Measurements from ENCODE around the gene BRAT1.
"Not testable (repeated sequence)": the region's sequence is repeated elsewhere in the genome, so short reads cannot be mapped to it uniquely, and the experiment has no call there.

BRAT1 gene

GRCh38 chr7:2535872-2536627, 19.3 kb downstream of the BRAT1 start:
- not testable (repeated sequence) for DNase-seq (ENCODE audit: low read depth)

- DNase-seq (ENCODE audit: low read depth) = not testable (repeated sequence)
Measured at GRCh38 chr7:2534214-2534613, 21.1 kb downstream of the BRAT1 start.

GRCh38 chr7:2533566-2533965, 21.8 kb downstream of the BRAT1 start:
- not testable (repeated sequence) for DNase-seq (ENCODE audit: low read depth)

- DNase-seq (ENCODE audit: low read depth) = not testable (repeated sequence)
Measured at GRCh38 chr7:2532816-2533215, 22.5 kb downstream of the BRAT1 start.

GRCh38 chr7:2532199-2532772, 23.0 kb downstream of the BRAT1 start:
- not testable (repeated sequence) for DNase-seq (ENCODE audit: low read depth)

GRCh38 chr7:2531796-2532110, 23.6 kb downstream of the BRAT1 start:
- not testable (repeated sequence) for DNase-seq (ENCODE audit: low read depth)

- DNase-seq (ENCODE audit: low read depth) = not testable (repeated sequence)
Measured at GRCh38 chr7:2530994-2531795, 24.1 kb downstream of the BRAT1 start.

- DNase-seq (ENCODE audit: low read depth) = peak; percentile 55
Measured at GRCh38 chr7:2530071-2530987, 25.0 kb downstream of the BRAT1 start.

- peak; percentile 73 for DNase-seq (ENCODE audit: low read depth)
Measured at GRCh38 chr7:2529161-2530070, 25.9 kb downstream of the BRAT1 start.

- no peak for DNase-seq (ENCODE audit: low read depth)
Measured at GRCh38 chr7:2528481-2529095, 26.7 kb downstream of the BRAT1 start.

GRCh38 chr7:2527505-2528467, 27.5 kb downstream of the BRAT1 start:
- no peak for DNase-seq (ENCODE audit: low read depth)

- no peak for DNase-seq (ENCODE audit: low read depth)
Measured at GRCh38 chr7:2526659-2527504, 28.4 kb downstream of the BRAT1 start.

- DNase-seq (ENCODE audit: low read depth) = no peak
Measured at GRCh38 chr7:2525658-2526630, 29.4 kb downstream of the BRAT1 start.

GRCh38 chr7:2524808-2525657, 30.3 kb downstream of the BRAT1 start:
- no peak for DNase-seq (ENCODE audit: low read depth)

- DNase-seq (ENCODE audit: low read depth) = no peak
Measured at GRCh38 chr7:2523941-2524807, 31.1 kb downstream of the BRAT1 start.

Data from CMK (cell line).